Mesendoderm (in vitro differentiated cells): Measurements from ENCODE around the gene ARHGAP6.
A peak's percentile ranks its signal among the peaks of the same experiment; 100 is the strongest.
"Not testable (repeated sequence)": the region's sequence is repeated elsewhere in the genome, so short reads cannot be mapped to it uniquely, and the experiment has no call there.

Experiments used
- DNase-seq: peaks from one replicate; pipeline ENCODE4 v3.0.0; 2013
- H2AK5ac ChIP-seq: 2 replicates; pipeline ENCODE4 v1.6.1; 2013; ENCODE audit warnings: low read length, inconsistent platforms
- H2BK120ac ChIP-seq: 2 replicates; pipeline ENCODE4 v1.6.1; 2013; ENCODE audit warnings: low read depth, mild to moderate bottlenecking, low read length, moderate library complexity, mixed read lengths
- H2BK15ac ChIP-seq: replicated peaks from 2 replicates; pipeline ENCODE4 v1.6.1; 2013; ENCODE audit warnings: low read depth, mild to moderate bottlenecking, moderate library complexity
- H2BK5ac ChIP-seq: 2 replicates; pipeline ENCODE4 v1.6.1; 2013; ENCODE audit warnings: low read length, inconsistent platforms
- H3K18ac ChIP-seq: 2 replicates; pipeline ENCODE4 v1.6.1; 2013; ENCODE audit warnings: mild to moderate bottlenecking, low read length, mixed read lengths
- H3K23ac ChIP-seq: one replicate; pipeline ENCODE4 v1.6.1; 2013; ENCODE audit warnings: low read length
- H3K27ac ChIP-seq: 2 replicates; pipeline ENCODE4 v1.5.1; 2013; ENCODE audit warnings: low read depth, mild to moderate bottlenecking, inconsistent platforms, low read length, moderate library complexity
- H3K27me3 ChIP-seq: 2 replicates; pipeline ENCODE4 v1.6.1; 2013; ENCODE audit warnings: low read length, control low read depth, mild to moderate bottlenecking, inconsistent platforms; ENCODE audit not compliant: insufficient read depth, poor library complexity
- H3K36me3 ChIP-seq: 2 replicates; pipeline ENCODE4 v1.6.1; 2013; ENCODE audit warnings: low read length, inconsistent platforms; ENCODE audit not compliant: control insufficient read depth, insufficient read depth
- H3K4ac ChIP-seq: one replicate; pipeline ENCODE4 v1.6.1; 2013; ENCODE audit warnings: low read depth, mild to moderate bottlenecking, low read length, moderate library complexity
- H3K4me1 ChIP-seq: 2 replicates; pipeline ENCODE4 v1.6.1; 2013; ENCODE audit warnings: low read depth, low read length, inconsistent platforms; ENCODE audit not compliant: control insufficient read depth
- H3K4me2 ChIP-seq: 2 replicates; pipeline ENCODE4 v1.6.1; 2013; ENCODE audit warnings: low read length
- H3K4me3 ChIP-seq: 2 replicates; pipeline ENCODE4 v1.5.1; 2013; ENCODE audit warnings: mild to moderate bottlenecking, low read length
- H3K56ac ChIP-seq: one replicate; pipeline ENCODE4 v1.6.1; 2013; ENCODE audit warnings: low read length
- H3K79me1 ChIP-seq: 2 replicates; pipeline ENCODE4 v1.6.1; 2013; ENCODE audit warnings: low read length, inconsistent platforms
- H3K79me2 ChIP-seq: 2 replicates; pipeline ENCODE4 v1.6.1; 2013; ENCODE audit warnings: mild to moderate bottlenecking, low read length; ENCODE audit not compliant: control insufficient read depth, insufficient read depth
- H3K9ac ChIP-seq: 2 replicates; pipeline ENCODE4 v1.6.1; 2013; ENCODE audit warnings: low read length, inconsistent platforms
- H4K5ac ChIP-seq: one replicate; pipeline ENCODE4 v1.6.1; 2013; ENCODE audit warnings: low read length
- H4K8ac ChIP-seq: one replicate; pipeline ENCODE4 v1.6.1; 2013; ENCODE audit warnings: low read depth, mild to moderate bottlenecking, control low read depth, low read length, moderate library complexity
- WGBS: extraction: QIAGEN DNeasy Blood & Tissue Kit; methylation state at CpG from one replicate; pipeline ENCODE4 v1.1.7; 2013; ENCODE audit warnings: low lambda C conversion rate, missing lambda C conversion rate; ENCODE audit not compliant: insufficient coverage; ENCODE audit errors: extremely low coverage; 5-methylcytosine and 5-hydroxymethylcytosine counted together

ARHGAP6 gene

GRCh38 chrX:11235377-11235776, 430.3 kb downstream of the ARHGAP6 start:
- H3K27me3 ChIP-seq, H3K9ac ChIP-seq, H3K18ac ChIP-seq, H2BK120ac ChIP-seq, H3K56ac ChIP-seq, H4K8ac ChIP-seq, H4K5ac ChIP-seq, H3K4ac ChIP-seq, H3K27ac ChIP-seq, H3K4me3 ChIP-seq, DNase-seq, H3K23ac ChIP-seq, H3K79me1 ChIP-seq, H2BK15ac ChIP-seq, H3K79me2 ChIP-seq, H3K36me3 ChIP-seq, H3K4me2 ChIP-seq, H3K4me1 ChIP-seq, H2AK5ac ChIP-seq, H2BK5ac ChIP-seq: not testable (repeated sequence)
- WGBS, result no CpG with 5 or more reads among the region's 2 CpGs

- WGBS, result no CpG with 5 or more reads among the region's 33 CpGs
- H3K79me1 ChIP-seq, result no peaks in the 10 kb centered on the region
Measured at GRCh38 chrX:11215191-11215921, 450.4 kb downstream of the ARHGAP6 start.

GRCh38 chrX:11214346-11215190, 451.2 kb downstream of the ARHGAP6 start:
- no peak overlapping the region for H3K18ac ChIP-seq
- H3K23ac ChIP-seq, result no peak overlapping the region
- H3K9ac ChIP-seq, result no peak overlapping the region
- no peak overlapping the region for H3K56ac ChIP-seq
- H4K8ac ChIP-seq, result no peak overlapping the region
- H3K79me2 ChIP-seq, result no peaks in the 10 kb centered on the region
- H3K36me3 ChIP-seq, result no peaks in the 10 kb centered on the region
- H2BK120ac ChIP-seq, result no peak overlapping the region
- DNase-seq, result no peak
- H3K4me3 ChIP-seq, result no peak overlapping the region
- H3K4ac ChIP-seq, result no peak overlapping the region
- H3K4me1 ChIP-seq, result no peaks in the 10 kb centered on the region
- H3K79me1 ChIP-seq, result no peaks in the 10 kb centered on the region
- H3K27ac ChIP-seq, result no peak overlapping the region
- no peak overlapping the region for H3K4me2 ChIP-seq
- no peak overlapping the region for H4K5ac ChIP-seq
- no peak overlapping the region for H2AK5ac ChIP-seq
- no CpG with 5 or more reads among the region's 18 CpGs for WGBS
- H2BK15ac ChIP-seq, result no peak overlapping the region
- no peaks in the 10 kb centered on the region for H3K27me3 ChIP-seq
- no peak overlapping the region for H2BK5ac ChIP-seq

More at GRCh38 chrX:11215191-11215921, 450.4 kb downstream of the ARHGAP6 start:
- H4K8ac ChIP-seq, result no peak overlapping the region
- no peak overlapping the region for H3K4me2 ChIP-seq
- H3K18ac ChIP-seq, result no peak overlapping the region
- DNase-seq, result peak; percentile 25
- H3K27me3 ChIP-seq, result no peaks in the 10 kb centered on the region
- H3K56ac ChIP-seq, result no peak overlapping the region
- H3K9ac ChIP-seq, result no peak overlapping the region
- no peak overlapping the region for H2BK15ac ChIP-seq
- H3K23ac ChIP-seq, result no peak overlapping the region
- no peak overlapping the region for H2AK5ac ChIP-seq
- no peak overlapping the region for H2BK120ac ChIP-seq
- H3K36me3 ChIP-seq, result no peaks in the 10 kb centered on the region
- H3K4me3 ChIP-seq, result no peak overlapping the region
- H4K5ac ChIP-seq, result no peak overlapping the region
- no peak overlapping the region for H2BK5ac ChIP-seq
- no peaks in the 10 kb centered on the region for H3K4me1 ChIP-seq
- H3K27ac ChIP-seq, result no peak overlapping the region
- no peak overlapping the region for H3K4ac ChIP-seq
- H3K79me2 ChIP-seq, result no peaks in the 10 kb centered on the region

- Histone ChIP-seq H3K4me1 (no peaks in the 10 kb centered on the region), H3K4me3 (no peak overlapping the region), H3K79me2 (no peaks in the 10 kb centered on the region), H4K8ac (no peak overlapping the region), H3K23ac (no peak overlapping the region), H3K27ac (no peak overlapping the region), H2BK5ac (no peak overlapping the region), H4K5ac (no peak overlapping the region), H3K4me2 (no peak overlapping the region), H2BK120ac (no peak overlapping the region), H3K36me3 (no peaks in the 10 kb centered on the region), H2BK15ac (no peak overlapping the region), H3K9ac (no peak overlapping the region), H3K18ac (no peak overlapping the region), H3K56ac (no peak overlapping the region), H2AK5ac (no peak overlapping the region), H3K79me1 (no peaks in the 10 kb centered on the region), H3K27me3 (no peaks in the 10 kb centered on the region), H3K4ac (no peak overlapping the region)
- DNase-seq, result no peak
- no CpG with 5 or more reads among the region's 11 CpGs for WGBS
Measured at GRCh38 chrX:11212741-11213140, 453.0 kb downstream of the ARHGAP6 start.

GRCh38 chrX:11210415-11210801, 455.3 kb downstream of the ARHGAP6 start:
- Histone ChIP-seq H3K56ac (no peak overlapping the region), H4K5ac (no peak overlapping the region), H2BK5ac (no peak overlapping the region), H3K36me3 (no peaks in the 10 kb centered on the region), H3K4ac (no peak overlapping the region), H3K9ac (no peak overlapping the region), H3K23ac (no peak overlapping the region), H3K79me2 (no peaks in the 10 kb centered on the region), H3K4me3 (no peak overlapping the region), H3K27me3 (no peaks in the 10 kb centered on the region), H2BK15ac (no peak overlapping the region), H2BK120ac (no peak overlapping the region), H3K4me1 (no peaks in the 10 kb centered on the region), H3K4me2 (no peak overlapping the region), H3K27ac (no peak overlapping the region), H3K18ac (no peak overlapping the region), H3K79me1 (no peaks in the 10 kb centered on the region), H2AK5ac (no peak overlapping the region), H4K8ac (no peak overlapping the region)
- DNase-seq, result no peak
- WGBS, result no CpG with 5 or more reads among the region's 4 CpGs
